Skeletal muscle cell (primary cell): ENCODE measurements around the gene RPS6KA5.
"Not testable (repeated sequence)": the region's sequence is repeated elsewhere in the genome, so short reads cannot be mapped to it uniquely, and the experiment has no call there.

Experiments
- DNase-seq: peaks from one replicate; pipeline ENCODE4 v3.0.0-alpha.2; 2010; ENCODE audit warnings: low read depth
- H3K4me3 ChIP-seq: 2 replicates; pipeline ENCODE4 v1.5.1; 2011; ENCODE audit warnings: low read depth, mild to moderate bottlenecking, control low read depth, low read length, moderate library complexity

Gene RPS6KA5

GRCh38 chr14:90960818-90961217 lies 99.6 kb downstream of the RPS6KA5 start:
- DNase-seq = no peak
- H3K4me3 ChIP-seq = no peak overlapping the region

GRCh38 chr14:90959344-90959743 lies 101.1 kb downstream of the RPS6KA5 start:
- no peak for DNase-seq
- H3K4me3 ChIP-seq = no peak overlapping the region

GRCh38 chr14:90956273-90956672 lies 104.2 kb downstream of the RPS6KA5 start:
- H3K4me3 ChIP-seq = no peak overlapping the region
- no peak for DNase-seq

GRCh38 chr14:90953643-90954042 lies 106.8 kb downstream of the RPS6KA5 start:
- not testable (repeated sequence) for H3K4me3 ChIP-seq, DNase-seq

- no peak overlapping the region for H3K4me3 ChIP-seq
- no peak for DNase-seq
Measured at GRCh38 chr14:90943367-90943766, 117.1 kb downstream of the RPS6KA5 start.

- H3K4me3 ChIP-seq = no peak overlapping the region
- DNase-seq = no peak
Measured at GRCh38 chr14:90942511-90942910, 117.9 kb downstream of the RPS6KA5 start.

- no peak for DNase-seq
- no peak overlapping the region for H3K4me3 ChIP-seq
Measured at GRCh38 chr14:90941706-90942105, 118.7 kb downstream of the RPS6KA5 start.

- no peak for DNase-seq
- H3K4me3 ChIP-seq = no peak overlapping the region
Measured at GRCh38 chr14:90940318-90940962, 120.0 kb downstream of the RPS6KA5 start.

- DNase-seq, H3K4me3 ChIP-seq: not testable (repeated sequence)
Measured at GRCh38 chr14:90939252-90939795, 121.1 kb downstream of the RPS6KA5 start.

GRCh38 chr14:90938615-90939014 lies 121.8 kb downstream of the RPS6KA5 start:
- no peak overlapping the region for H3K4me3 ChIP-seq
- no peak for DNase-seq

GRCh38 chr14:90936757-90937440 lies 123.5 kb downstream of the RPS6KA5 start:
- no peak overlapping the region for H3K4me3 ChIP-seq
- DNase-seq = no peak

GRCh38 chr14:90924621-90925340 lies 135.7 kb downstream of the RPS6KA5 start:
- DNase-seq = peak; percentile 12
- H3K4me3 ChIP-seq = no peak overlapping the region

- no peak overlapping the region for H3K4me3 ChIP-seq
- no peak for DNase-seq
Measured at GRCh38 chr14:90922141-90922540, 138.3 kb downstream of the RPS6KA5 start.

GRCh38 chr14:90911121-90911520 lies 149.3 kb downstream of the RPS6KA5 start:
- no peak overlapping the region for H3K4me3 ChIP-seq
- DNase-seq = no peak

GRCh38 chr14:90907178-90907577 lies 153.3 kb downstream of the RPS6KA5 start:
- DNase-seq = no peak
- H3K4me3 ChIP-seq = no peak overlapping the region

- DNase-seq = no peak
- no peak overlapping the region for H3K4me3 ChIP-seq
Measured at GRCh38 chr14:90905531-90905930, 154.9 kb downstream of the RPS6KA5 start.

GRCh38 chr14:90903101-90903500 lies 157.3 kb downstream of the RPS6KA5 start:
- no peak for DNase-seq
- no peak overlapping the region for H3K4me3 ChIP-seq

- no peak overlapping the region for H3K4me3 ChIP-seq
- DNase-seq = no peak
Measured at GRCh38 chr14:90900476-90901083, 159.9 kb downstream of the RPS6KA5 start.

- DNase-seq = no peak
- no peak overlapping the region for H3K4me3 ChIP-seq
Measured at GRCh38 chr14:90897022-90897421, 163.4 kb downstream of the RPS6KA5 start.

- no peak overlapping the region for H3K4me3 ChIP-seq
- DNase-seq = no peak
Measured at GRCh38 chr14:90894241-90894640, 166.2 kb downstream of the RPS6KA5 start.
